Measurements from ENCODE around the gene DIRAS1. TPM values are rescaled to one million over a fixed set of nuclear protein-coding genes. Genes with fewer than 3 reads are reported as not detected.

DIRAS1 gene
- total and polyA plus RNA-seq, 2 experiments from 2014 or later, result 2.6 to 4.9 TPM

GRCh38 chr19:2754659-2755447 lies 33.7 kb upstream of the DIRAS1 start:
- H3K4me1 ChIP-seq (ENCODE audit: insufficient read depth), result no peaks in the 10 kb centered on the region
- H3K4me2 ChIP-seq (ENCODE audit: unreplicated experiment), result no peak overlapping the region
- no peak overlapping the region for H2AFZ ChIP-seq
- H3K36me3 ChIP-seq (ENCODE audit: low read depth), result no peaks in the 10 kb centered on the region
- no peak overlapping the region for H3K9ac ChIP-seq
- H3K79me2 ChIP-seq (ENCODE audit: insufficient read depth), result no peaks in the 10 kb centered on the region
- TF ChIP-seq EZH2 (IDR thresholded peaks at IDR 0.05; ENCODE audit: insufficient read depth, poor library complexity, severe bottlenecking), result no peak
- TF ChIP-seq EZH2phosphoT487 (IDR thresholded peaks at IDR 0.05; ENCODE audit: insufficient read depth, low read depth), result no peak
- no peak overlapping the region for H3K4me3 ChIP-seq
- H3K27ac ChIP-seq, result no peak overlapping the region
- in situ Hi-C loops (cut with MboI), result loop anchor here (5.0 kb wide), 1 partner anchor 108 kb away; no protein-coding TSS in a partner anchor
- no peaks in the 10 kb centered on the region for H3K9me2 ChIP-seq (ENCODE audit: insufficient read depth)
- H3F3A ChIP-seq (ENCODE audit: insufficient read depth), result no peaks in the 10 kb centered on the region
- no peak for DNase-seq
- H3K9me3 ChIP-seq (ENCODE audit: low read depth), result no peaks in the 10 kb centered on the region
- 94 to 95% methylated on average over 40 to 43 of the region's 43 CpGs for WGBS, 2 experiments (ENCODE audit: low coverage in 1 of 2, low lambda C conversion rate in 2 of 2, missing lambda C conversion rate in 2 of 2)
- H4K20me1 ChIP-seq (ENCODE audit: insufficient read depth), result no peaks in the 10 kb centered on the region
- H3K27me3 ChIP-seq (replicated peaks; ENCODE audit: insufficient read depth), result no peaks in the 10 kb centered on the region

GRCh38 chr19:2751438-2751830 lies 30.3 kb upstream of the DIRAS1 start:
- H3F3A ChIP-seq (ENCODE audit: insufficient read depth), result no peaks in the 10 kb centered on the region
- H3K9ac ChIP-seq, result no peak overlapping the region
- no peak overlapping the region for H3K27ac ChIP-seq
- no peaks in the 10 kb centered on the region for H3K9me3 ChIP-seq (ENCODE audit: low read depth)
- H3K9me2 ChIP-seq (ENCODE audit: insufficient read depth), result no peaks in the 10 kb centered on the region
- no peaks in the 10 kb centered on the region for H4K20me1 ChIP-seq (ENCODE audit: insufficient read depth)
- TF ChIP-seq EZH2 (IDR thresholded peaks at IDR 0.05; ENCODE audit: insufficient read depth, poor library complexity, severe bottlenecking) (no peak), EZH2phosphoT487 (IDR thresholded peaks at IDR 0.05; ENCODE audit: insufficient read depth, low read depth) (no peak)
- 90 to 93% methylated on average over 12 to 21 of the region's 21 CpGs for WGBS, 2 experiments (ENCODE audit: low coverage in 1 of 2, low lambda C conversion rate in 2 of 2, missing lambda C conversion rate in 2 of 2)
- no peak overlapping the region for H3K4me2 ChIP-seq (ENCODE audit: unreplicated experiment)
- DNase-seq, result no peak
- no peak overlapping the region for H3K4me3 ChIP-seq
- H3K79me2 ChIP-seq (ENCODE audit: insufficient read depth), result no peaks in the 10 kb centered on the region
- in situ Hi-C loops (cut with MboI), result loop anchor here (5.0 kb wide), 1 partner anchor 104 kb away; no protein-coding TSS in a partner anchor
- no peak overlapping the region for H2AFZ ChIP-seq
- H3K27me3 ChIP-seq (replicated peaks; ENCODE audit: insufficient read depth), result 0 out of 2 replicates have a peak, but pooled peaks cover under 1% of the 10 kb centered on the region
- no peaks in the 10 kb centered on the region for H3K36me3 ChIP-seq (ENCODE audit: low read depth)
- no peaks in the 10 kb centered on the region for H3K4me1 ChIP-seq (ENCODE audit: insufficient read depth)

DNA sequence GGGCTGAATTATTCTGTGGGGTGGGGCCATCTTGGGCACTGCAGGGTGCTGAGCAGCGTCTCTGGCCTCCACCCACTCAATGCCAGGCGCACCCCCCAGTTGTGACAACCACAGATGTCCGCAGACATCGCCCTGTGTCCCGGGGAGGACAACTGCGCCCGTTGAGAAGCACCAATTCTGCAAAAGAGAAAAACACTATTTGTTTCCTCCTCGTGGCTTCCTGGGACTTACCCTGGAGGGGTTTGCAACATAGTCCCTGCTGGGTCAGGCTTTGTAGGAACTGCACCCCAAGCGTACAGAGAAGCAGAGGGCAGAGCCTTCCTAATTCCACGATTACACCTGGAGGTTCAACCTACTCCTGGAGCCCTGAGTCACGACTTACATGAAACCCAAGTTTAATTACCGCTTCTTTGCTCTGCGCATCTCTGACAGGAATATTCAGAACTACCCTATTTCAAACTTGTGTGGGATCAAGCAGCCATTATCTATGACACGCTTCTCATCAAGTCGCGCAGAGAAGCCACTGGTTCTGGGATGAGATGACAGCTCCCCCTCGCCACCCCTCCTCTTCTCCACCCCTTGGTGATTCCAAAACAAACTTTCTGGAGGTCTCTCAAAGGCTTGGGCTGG lies 29.8 kb upstream of the DIRAS1 start:
- H3K9ac ChIP-seq, result no peak overlapping the region
- no peaks in the 10 kb centered on the region for H3K9me3 ChIP-seq (ENCODE audit: low read depth)
- no peak overlapping the region for H3K4me3 ChIP-seq
- H3K4me2 ChIP-seq (ENCODE audit: unreplicated experiment), result no peak overlapping the region
- 57 to 65% methylated on average over 17 of the region's 17 CpGs for WGBS, 2 experiments (ENCODE audit: low coverage in 1 of 2, low lambda C conversion rate in 2 of 2, missing lambda C conversion rate in 2 of 2)
- H3K27me3 ChIP-seq (replicated peaks; ENCODE audit: insufficient read depth), result peaks cover 3% of the 10 kb centered on the region; the same call in 1 of the 2 replicates
- no peaks in the 10 kb centered on the region for H3K9me2 ChIP-seq (ENCODE audit: insufficient read depth)
- H3K79me2 ChIP-seq (ENCODE audit: insufficient read depth), result no peaks in the 10 kb centered on the region
- H3K36me3 ChIP-seq (ENCODE audit: low read depth), result no peaks in the 10 kb centered on the region
- H3K4me1 ChIP-seq (ENCODE audit: insufficient read depth), result no peaks in the 10 kb centered on the region
- no peak for DNase-seq
- in situ Hi-C loops (cut with MboI), result loop anchor here (5.0 kb wide), 1 partner anchor 104 kb away; no protein-coding TSS in a partner anchor
- no peaks in the 10 kb centered on the region for H4K20me1 ChIP-seq (ENCODE audit: insufficient read depth)
- H2AFZ ChIP-seq, result no peak overlapping the region
- H3F3A ChIP-seq (ENCODE audit: insufficient read depth), result no peaks in the 10 kb centered on the region
- no peak overlapping the region for H3K27ac ChIP-seq
- no peak for TF ChIP-seq EZH2phosphoT487 (IDR thresholded peaks at IDR 0.05; ENCODE audit: insufficient read depth, low read depth)
- no peak for TF ChIP-seq EZH2 (IDR thresholded peaks at IDR 0.05; ENCODE audit: insufficient read depth, poor library complexity, severe bottlenecking)

DNA sequence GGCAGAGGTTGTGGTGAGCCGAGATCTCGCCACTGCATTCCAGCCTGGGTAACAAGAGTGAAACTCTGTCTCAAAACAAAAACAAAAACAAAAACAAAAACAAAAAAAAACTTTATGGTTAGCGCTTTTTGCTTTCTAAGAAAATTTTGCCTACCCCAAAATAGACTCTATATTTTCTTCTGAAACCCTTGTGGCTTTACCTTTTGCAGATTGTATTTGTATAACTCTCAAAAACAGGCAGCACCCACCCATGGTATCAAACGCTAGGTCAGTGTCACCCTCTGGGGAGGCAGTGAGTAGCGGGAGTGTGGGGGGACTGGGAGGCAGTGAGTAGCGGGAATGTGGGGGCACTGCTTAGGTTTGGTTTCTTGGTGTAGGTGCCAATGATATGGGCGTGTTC lies 26.2 kb upstream of the DIRAS1 start:
- Histone ChIP-seq H3K27ac (no peak overlapping the region), H3K4me3 (no peak overlapping the region), H2AFZ (no peak overlapping the region), H3F3A (ENCODE audit: insufficient read depth) (no peaks in the 10 kb centered on the region), H3K9me2 (ENCODE audit: insufficient read depth) (no peaks in the 10 kb centered on the region), H3K4me2 (ENCODE audit: unreplicated experiment) (no peak overlapping the region), H4K20me1 (ENCODE audit: insufficient read depth) (no peaks in the 10 kb centered on the region), H3K36me3 (ENCODE audit: low read depth) (no peaks in the 10 kb centered on the region), H3K4me1 (ENCODE audit: insufficient read depth) (no peaks in the 10 kb centered on the region), H3K27me3 (replicated peaks; ENCODE audit: insufficient read depth) (peaks cover 3% of the 10 kb centered on the region; the same call in 1 of the 2 replicates), H3K9me3 (ENCODE audit: low read depth) (no peaks in the 10 kb centered on the region), H3K79me2 (ENCODE audit: insufficient read depth) (no peaks in the 10 kb centered on the region), H3K9ac (no peak overlapping the region)
- TF ChIP-seq EZH2 (IDR thresholded peaks at IDR 0.05; ENCODE audit: insufficient read depth, poor library complexity, severe bottlenecking) (no peak), EZH2phosphoT487 (IDR thresholded peaks at IDR 0.05; ENCODE audit: insufficient read depth, low read depth) (no peak)
- no peak for DNase-seq
- 60 to 62% methylated on average over 7 of the region's 7 CpGs for WGBS, 2 experiments (ENCODE audit: low coverage in 1 of 2, low lambda C conversion rate in 2 of 2, missing lambda C conversion rate in 2 of 2)
- in situ Hi-C loops (cut with MboI), result no loop called here
